K562 (cell line): ENCODE measurements around the gene TESMIN. TPM values are rescaled to one million over a fixed set of nuclear protein-coding genes. Genes with fewer than 3 reads are reported as not detected.

Experiments used
- BRD4 ChIP-seq: fragments of 200-600 bp; sonication (generic); IDR thresholded peaks from 2 replicates; pipeline ENCODE4 v1.6.1; 2017; ENCODE audit warnings: inconsistent platforms
- C11orf30 ChIP-seq: fragments of 450-650 bp; IDR thresholded peaks from 2 replicates; pipeline ENCODE4 v1.6.1; 2016; ENCODE audit warnings: low read depth, mild to moderate bottlenecking
- CBFB ChIP-seq: sonication (generic); formaldehyde crosslinking; IDR thresholded peaks from 2 replicates; pipeline ENCODE4 v1.4.0; 2020; ENCODE audit warnings: mild to moderate bottlenecking, missing genetic modification reagents
- CXXC5 ChIP-seq: fragments of 250-450 bp; sonication (Bioruptor Pico); IDR thresholded peaks from 2 replicates; pipeline ENCODE4 v1.8.0; 2022; ENCODE audit warnings: inconsistent platforms, mild to moderate bottlenecking, moderate library complexity
- ETS2 ChIP-seq: IDR thresholded peaks from 2 replicates; pipeline ENCODE4 v1.6.1; 2016; ENCODE audit warnings: borderline replicate concordance, missing genetic modification characterization, mild to moderate bottlenecking, moderate library complexity, missing compliant biosample characterization; ENCODE audit not compliant: poor library complexity, severe bottlenecking
- FOXA1 ChIP-seq: fragments of 450-650 bp; IDR thresholded peaks from 2 replicates; pipeline ENCODE4 v1.6.1; 2016; ENCODE audit warnings: mild to moderate bottlenecking, borderline replicate concordance
- HNRNPH1 ChIP-seq: fragments of 200-400 bp; formaldehyde crosslinking; optimal IDR thresholded peaks from 2 replicates; pipeline ENCODE3; 2017; ENCODE audit warnings: low read depth, mild to moderate bottlenecking, low read length, moderate library complexity
- KDM1A ChIP-seq, 2 experiments: fragments of 450-650 bp; IDR thresholded peaks; 2 replicates each; pipeline ENCODE4 v1.6.1; 2016; ENCODE audit warnings: mild to moderate bottlenecking in 2 of 2
- KHSRP ChIP-seq: fragments of 450-650 bp; IDR thresholded peaks from 2 replicates; pipeline ENCODE4 v1.6.1; 2017
- POLR2AphosphoS5 ChIP-seq: IDR thresholded peaks from 2 replicates; pipeline ENCODE4 v1.6.1; 2011; ENCODE audit warnings: mild to moderate bottlenecking, low read depth, low read length, moderate library complexity; ENCODE audit not compliant: control insufficient read depth, insufficient read depth
- SRF ChIP-seq, 2 experiments: fragments of 250-450, 450-650 bp in 1 of 2; sonication (Bioruptor Pico) in 1 of 2; sonication (generic) in 1 of 2; formaldehyde crosslinking; IDR thresholded peaks; 2 replicates each; pipeline versions ENCODE4 v1.5.0 to v1.5.1; 2020 to 2022; ENCODE audit warnings: mild to moderate bottlenecking in 1 of 2, missing genetic modification reagents in 1 of 2
- XRCC3 ChIP-seq: fragments of 450-650 bp; IDR thresholded peaks from 2 replicates; pipeline ENCODE4 v1.6.1; 2017; ENCODE audit warnings: mild to moderate bottlenecking, moderate library complexity
- polyA plus RNA-seq, 8 experiments: library from polyadenylated mRNA; depleted of rRNA in 4 of 8; stranded (reverse) in 5 of 8; unstranded in 3 of 8; fragments of >200 nt; fragmentation: Nextera tagmentation in 2 of 8; fragmentation: Illumina TruSeq in 1 of 8; extraction: Ambion mirVana in 2 of 8; extraction: Trizol in 1 of 8; gene quantifications; 2 replicates each; pipeline versions ENCODE4 v1.2.1 to v1.2.3, GENCODE V29; 2011 to 2014; ENCODE audit warnings: inconsistent platforms in 1 of 8, missing spikeins in 1 of 8
- total RNA-seq, 7 experiments: library from RNA; depleted of rRNA in 6 of 7; stranded (reverse); fragments of >200 nt in 6 of 7; fragmentation: Illumina TruSeq in 2 of 7; extraction: Trizol in 2 of 7; gene quantifications; 2 replicates each; pipeline versions ENCODE4 v1.2.1 to v1.2.3, GENCODE V29; 2011 to 2021; ENCODE audit warnings: low replicate concordance in 1 of 7
- TF ChIP-seq, protein P1 (sequence below): fragments of 450-650 bp; formaldehyde crosslinking; IDR thresholded peaks from 2 replicates; pipeline ENCODE4 v1.4.0; 2020; ENCODE audit warnings: mild to moderate bottlenecking, mixed read lengths

Gene TESMIN
- total and polyA plus RNA-seq, 9 of the 15 experiments (the other 6 are each of a cell fraction or from before 2014, with no cell fraction given): 8.9 to 50.5 (median 15.0) TPM

DNA sequence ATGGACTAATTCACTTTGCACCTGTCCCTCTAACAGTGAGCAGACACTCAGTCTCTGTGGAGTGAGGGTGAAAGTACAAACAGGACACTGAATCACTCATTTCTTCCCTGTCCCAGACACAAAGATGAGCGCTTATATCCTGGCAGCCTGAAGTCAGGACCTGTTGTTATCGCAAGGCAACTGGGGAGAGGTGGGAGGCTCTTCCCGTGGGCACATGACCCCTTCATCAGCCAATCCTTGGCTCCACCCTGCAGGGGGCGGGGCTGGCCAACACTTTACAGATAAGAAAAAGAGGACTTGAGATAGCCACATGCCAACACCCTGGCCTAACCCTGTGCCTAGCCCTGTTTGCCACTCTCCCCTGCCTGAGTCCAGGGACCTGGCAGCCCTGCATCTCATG lies 29.5 kb upstream of the TESMIN start (continued):
- no peak for TF ChIP-seq HNRNPH1
- TF ChIP-seq KHSRP: no peak
- no peak for TF ChIP-seq C11orf30
- no peak for TF ChIP-seq POLR2AphosphoS5
- no peak for TF ChIP-seq XRCC3
- TF ChIP-seq CXXC5 (CRISPR knock-in tag): no peak
- no peak for TF ChIP-seq KDM1A (IDR thresholded peaks at IDR 0.05)
- TF ChIP-seq, protein P1, sequence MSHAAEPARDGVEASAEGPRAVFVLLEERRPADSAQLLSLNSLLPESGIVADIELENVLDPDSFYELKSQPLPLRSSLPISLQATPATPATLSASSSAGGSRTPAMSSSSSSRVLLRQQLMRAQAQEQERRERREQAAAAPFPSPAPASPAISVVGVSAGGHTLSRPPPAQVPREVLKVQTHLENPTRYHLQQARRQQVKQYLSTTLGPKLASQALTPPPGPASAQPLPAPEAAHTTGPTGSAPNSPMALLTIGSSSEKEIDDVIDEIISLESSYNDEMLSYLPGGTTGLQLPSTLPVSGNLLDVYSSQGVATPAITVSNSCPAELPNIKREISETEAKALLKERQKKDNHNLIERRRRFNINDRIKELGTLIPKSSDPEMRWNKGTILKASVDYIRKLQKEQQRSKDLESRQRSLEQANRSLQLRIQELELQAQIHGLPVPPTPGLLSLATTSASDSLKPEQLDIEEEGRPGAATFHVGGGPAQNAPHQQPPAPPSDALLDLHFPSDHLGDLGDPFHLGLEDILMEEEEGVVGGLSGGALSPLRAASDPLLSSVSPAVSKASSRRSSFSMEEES (CRISPR knock-in tag): no peak
- no peak for TF ChIP-seq SRF (CRISPR knock-in tag; IDR thresholded peaks at IDR 0.05)
- no peak for TF ChIP-seq FOXA1
- no peak for TF ChIP-seq CBFB (CRISPR knock-in tag)
- TF ChIP-seq BRD4: no peak
- TF ChIP-seq ETS2: no peak
